Urinary bladder (tissue), 4 donors: ENCODE measurements around the gene TLE2. TPM values are rescaled to one million over a fixed set of nuclear protein-coding genes. Genes with fewer than 3 reads are reported as not detected.
"Not testable (repeated sequence)": the region's sequence is repeated elsewhere in the genome, so short reads cannot be mapped to it uniquely, and the experiment has no call there.

ENCODE experiments used
- DNase-seq: peaks from one replicate; pipeline ENCODE4 v3.0.0-alpha.2; 2015; ENCODE audit errors: extremely low spot score
- H3K27ac ChIP-seq: one replicate; pipeline ENCODE4 v1.5.1; 2013; ENCODE audit warnings: low read depth, mild to moderate bottlenecking, moderate library complexity
- H3K36me3 ChIP-seq: one replicate; pipeline ENCODE4 v1.6.1; 2013; ENCODE audit warnings: mild to moderate bottlenecking, moderate library complexity; ENCODE audit not compliant: insufficient read depth
- H3K4me1 ChIP-seq: one replicate; pipeline ENCODE4 v1.6.1; 2013; ENCODE audit warnings: mild to moderate bottlenecking, moderate library complexity; ENCODE audit not compliant: insufficient read depth
- H3K4me3 ChIP-seq: one replicate; pipeline ENCODE4 v1.5.1; 2013; ENCODE audit warnings: low read depth, low read length
- WGBS: extraction: QIAGEN DNeasy Blood & Tissue Kit; methylation state at CpG from one replicate; pipeline ENCODE4 v1.1.7; 2013; 5-methylcytosine and 5-hydroxymethylcytosine counted together
- polyA plus RNA-seq: library from polyadenylated mRNA; stranded (reverse); fragments of 200-250 nt; gene quantifications from one replicate; pipeline ENCODE4 v1.2.3, GENCODE V29; 2013
- total RNA-seq: library from RNA; depleted of rRNA; stranded (reverse); fragments of >200 nt; gene quantifications from one replicate; pipeline ENCODE4 v1.2.3, GENCODE V29; 2014
- donor health status: healthy with polysubstance abuse.
- donor health status: healthy.

TLE2 gene
- total and polyA plus RNA-seq, 2 donors = 14.1 to 69.9 TPM

- WGBS = 86% methylated on average over 9 of the region's 9 CpGs
- Histone ChIP-seq H3K36me3 (no peaks in the 10 kb centered on the region), H3K4me3 (no peak overlapping the region), H3K4me1 (no peaks in the 10 kb centered on the region), H3K27ac (no peak overlapping the region)
- no peak for DNase-seq
These were observed 58.8 kb downstream of the TLE2 start for GRCh38 chr19:2970201-2970835.

- Histone ChIP-seq H3K27ac (no peak overlapping the region), H3K4me3 (no peak overlapping the region), H3K36me3 (no peaks in the 10 kb centered on the region), H3K4me1 (no peaks in the 10 kb centered on the region)
- DNase-seq = peak; percentile 74
- WGBS = 10% methylated on average over 5 of the region's 5 CpGs
These were observed 60.0 kb downstream of the TLE2 start for GRCh38 chr19:2969104-2969504.

GRCh38 chr19:2967972-2968371 lies 61.1 kb downstream of the TLE2 start:
- WGBS = 83% methylated on average over 8 of the region's 8 CpGs
- H3K36me3 ChIP-seq = no peaks in the 10 kb centered on the region
- no peak for DNase-seq
- no peaks in the 10 kb centered on the region for H3K4me1 ChIP-seq
- H3K4me3 ChIP-seq = no peak overlapping the region
- no peak overlapping the region for H3K27ac ChIP-seq

- H3K36me3 ChIP-seq = no peaks in the 10 kb centered on the region
- H3K4me1 ChIP-seq = no peaks in the 10 kb centered on the region
- no peak overlapping the region for H3K4me3 ChIP-seq
- no peak overlapping the region for H3K27ac ChIP-seq
- WGBS = 98% methylated on average over 5 of the region's 5 CpGs
- DNase-seq = no peak
These were observed 64.2 kb downstream of the TLE2 start for GRCh38 chr19:2964874-2965273.

GRCh38 chr19:2963631-2964030 lies 65.4 kb downstream of the TLE2 start:
- H3K4me1 ChIP-seq = not testable (repeated sequence)
- 82% methylated on average over 12 of the region's 12 CpGs for whole genome bisulfite sequencing

GRCh38 chr19:2963122-2963521 lies 66.0 kb downstream of the TLE2 start:
- H3K36me3 ChIP-seq = no peaks in the 10 kb centered on the region
- no peaks in the 10 kb centered on the region for H3K4me1 ChIP-seq
- DNase-seq = no peak
- 93% methylated on average over 5 of the region's 5 CpGs for WGBS
- H3K27ac ChIP-seq = no peak overlapping the region
- H3K4me3 ChIP-seq = no peak overlapping the region

More at GRCh38 chr19:2963631-2964030, 65.4 kb downstream of the TLE2 start:
- not testable (repeated sequence) for DNase-seq, H3K27ac ChIP-seq, H3K36me3 ChIP-seq, H3K4me3 ChIP-seq

GRCh38 chr19:2962018-2962670 lies 66.9 kb downstream of the TLE2 start:
- H3K27ac ChIP-seq = no peak overlapping the region
- no peak overlapping the region for H3K4me3 ChIP-seq
- H3K4me1 ChIP-seq = no peaks in the 10 kb centered on the region
- no peaks in the 10 kb centered on the region for H3K36me3 ChIP-seq
- DNase-seq = no peak
- 39% methylated on average over 17 of the region's 17 CpGs for WGBS

- DNase-seq = no peak
- Histone ChIP-seq H3K36me3 (no peaks in the 10 kb centered on the region), H3K4me3 (no peak overlapping the region), H3K4me1 (no peaks in the 10 kb centered on the region), H3K27ac (no peak overlapping the region)
- WGBS = 81% methylated on average over 12 of the region's 12 CpGs
These were observed 69.0 kb downstream of the TLE2 start for GRCh38 chr19:2960120-2960519.

GRCh38 chr19:2957160-2957559 lies 71.9 kb downstream of the TLE2 start:
- Histone ChIP-seq H3K36me3 (no peaks in the 10 kb centered on the region), H3K27ac (no peak overlapping the region), H3K4me3 (no peak overlapping the region), H3K4me1 (no peaks in the 10 kb centered on the region)
- 94% methylated on average over 5 of the region's 5 CpGs for WGBS
- no peak for DNase-seq

GRCh38 chr19:2952953-2953481 lies 76.1 kb downstream of the TLE2 start:
- WGBS = 40% methylated on average over 9 of the region's 9 CpGs
- no peak overlapping the region for H3K4me3 ChIP-seq
- no peak overlapping the region for H3K27ac ChIP-seq

GRCh38 chr19:2950286-2951124 lies 78.6 kb downstream of the TLE2 start:
- DNase-seq = peak; percentile 99
- peak overlapping the region; percentile 91 for H3K27ac ChIP-seq
- WGBS = under 1% methylated on average over 53 of the region's 53 CpGs
- no peaks in the 10 kb centered on the region for H3K4me1 ChIP-seq
- peak overlapping the region; percentile 66 for H3K4me3 ChIP-seq
- H3K36me3 ChIP-seq = no peaks in the 10 kb centered on the region

More at GRCh38 chr19:2952953-2953481, 76.1 kb downstream of the TLE2 start:
- peak; percentile 74 for DNase-seq
- Histone ChIP-seq H3K4me1 (no peaks in the 10 kb centered on the region), H3K36me3 (no peaks in the 10 kb centered on the region)

- under 1% methylated on average over 11 of the region's 11 CpGs for WGBS
- Histone ChIP-seq H3K4me1 (no peaks in the 10 kb centered on the region), H3K4me3 (peak overlapping the region; percentile 66), H3K36me3 (no peaks in the 10 kb centered on the region), H3K27ac (peak overlapping the region; percentile 91)
- DNase-seq = no peak
These were observed 79.2 kb downstream of the TLE2 start for GRCh38 chr19:2949939-2950285.
